ENCODE measurements around the gene TNFSF10. TPM values are rescaled to one million over a fixed set of nuclear protein-coding genes. Genes with fewer than 3 reads are reported as not detected.

Gene TNFSF10
- polyA plus RNA-seq (not detected in 2 replicates), polyA minus RNA-seq (not detected in 2 replicates)

GRCh38 chr3:172522871-172523818 is at the start of gene TNFSF10:
TSS of gene TNFSF10 (minus strand) at chr3:172523430. CDS start at chr3:172523384, 46 bp downstream.
- Histone ChIP-seq H3K9me2 (ENCODE audit: insufficient read depth, low read length) (no peaks in the 10 kb centered on the region), H3K27ac (ENCODE audit: low read length) (no peak within 1 kb of the TSS), H3K4me3 (ENCODE audit: low read length) (no peak within 1 kb of the TSS), H3K9me3 (ENCODE audit: low read length) (no peaks in the 10 kb centered on the region), H3K4me2 (ENCODE audit: low read length) (no peak within 1 kb of the TSS), H2AFZ (ENCODE audit: low read depth, low read length) (no peak within 1 kb of the TSS), H4K20me1 (ENCODE audit: insufficient read depth) (no peaks in the 10 kb centered on the region), H3K9ac (ENCODE audit: low read length) (no peak within 1 kb of the TSS), H3F3A (ENCODE audit: insufficient read depth, low read length, poor library complexity, severe bottlenecking) (no peaks in the 10 kb centered on the region), H3K27me3 (ENCODE audit: insufficient read depth, low read depth, low read length) (no peaks in the 10 kb centered on the region), H3K36me3 (ENCODE audit: insufficient read depth, low read length) (no peaks in the 10 kb centered on the region), H3K79me2 (replicated peaks; ENCODE audit: insufficient read depth, low read length) (no peaks in the 10 kb centered on the region)
- no peak for TF ChIP-seq RAD21 (conservative IDR thresholded peaks at IDR 0.05)
- no peak for TF ChIP-seq SMC3 (conservative IDR thresholded peaks at IDR 0.05; ENCODE audit: poor library complexity)
- no peak for TF ChIP-seq MXI1 (conservative IDR thresholded peaks at IDR 0.05; ENCODE audit: poor library complexity, severe bottlenecking)
- no peak for TF ChIP-seq EZH2 (IDR thresholded peaks at IDR 0.05; ENCODE audit: borderline replicate concordance, insufficient read depth, low read length, poor library complexity, severe bottlenecking)
- no peak for TF ChIP-seq EP300 (conservative IDR thresholded peaks at IDR 0.05; ENCODE audit: poor library complexity, severe bottlenecking)
- no peak for TF ChIP-seq CTCF (IDR thresholded peaks at IDR 0.05; ENCODE audit: poor library complexity, severe bottlenecking)
- TF ChIP-seq TAF1 (IDR thresholded peaks at IDR 0.05; ENCODE audit: low read depth): no peak
- TF ChIP-seq POLR2AphosphoS5 (IDR thresholded peaks at IDR 0.05): no peak
- no peak for TF ChIP-seq REST (IDR thresholded peaks at IDR 0.05; ENCODE audit: borderline replicate concordance)

- no peaks in the 10 kb centered on the region for H3K36me3 ChIP-seq (ENCODE audit: insufficient read depth, low read length)
- H3K4me2 ChIP-seq (ENCODE audit: low read length): no peak overlapping the region
- no peak overlapping the region for H3K27ac ChIP-seq (ENCODE audit: low read length)
- no peaks in the 10 kb centered on the region for H3K27me3 ChIP-seq (ENCODE audit: insufficient read depth, low read depth, low read length)
- H2AFZ ChIP-seq (ENCODE audit: low read depth, low read length): no peak overlapping the region
- TF ChIP-seq MXI1 (conservative IDR thresholded peaks at IDR 0.05; ENCODE audit: poor library complexity, severe bottlenecking): no peak
- no peak for TF ChIP-seq EP300 (conservative IDR thresholded peaks at IDR 0.05; ENCODE audit: poor library complexity, severe bottlenecking)
- no peak for TF ChIP-seq SMC3 (conservative IDR thresholded peaks at IDR 0.05; ENCODE audit: poor library complexity)
- TF ChIP-seq CTCF (IDR thresholded peaks at IDR 0.05; ENCODE audit: poor library complexity, severe bottlenecking): no peak
- no peak for TF ChIP-seq REST (IDR thresholded peaks at IDR 0.05; ENCODE audit: borderline replicate concordance)
- TF ChIP-seq TAF1 (IDR thresholded peaks at IDR 0.05; ENCODE audit: low read depth): no peak
- TF ChIP-seq POLR2AphosphoS5 (IDR thresholded peaks at IDR 0.05): no peak
- no peak for TF ChIP-seq RAD21 (conservative IDR thresholded peaks at IDR 0.05)
- TF ChIP-seq EZH2 (IDR thresholded peaks at IDR 0.05; ENCODE audit: borderline replicate concordance, insufficient read depth, low read length, poor library complexity, severe bottlenecking): no peak
- no peaks in the 10 kb centered on the region for H3K9me2 ChIP-seq (ENCODE audit: insufficient read depth, low read length)
- no peaks in the 10 kb centered on the region for H4K20me1 ChIP-seq (ENCODE audit: insufficient read depth)
- H3K4me3 ChIP-seq (ENCODE audit: low read length): no peak overlapping the region
- H3F3A ChIP-seq (ENCODE audit: insufficient read depth, low read length, poor library complexity, severe bottlenecking): no peaks in the 10 kb centered on the region
- no peaks in the 10 kb centered on the region for H3K79me2 ChIP-seq (replicated peaks; ENCODE audit: insufficient read depth, low read length)
- H3K9ac ChIP-seq (ENCODE audit: low read length): no peak overlapping the region
- H3K9me3 ChIP-seq (ENCODE audit: low read length): no peaks in the 10 kb centered on the region
Measured at GRCh38 chr3:172569128-172570008, 46.1 kb upstream of the TNFSF10 start.

Data from neural cell (in vitro differentiated cells).